Measurements from ENCODE around the gene ISL2. TPM values are rescaled to one million over a fixed set of nuclear protein-coding genes. Genes with fewer than 3 reads are reported as not detected.

Gene ISL2
- total and polyA plus RNA-seq, 9 of the 15 experiments (the other 6 are each of a cell fraction or from before 2014, with no cell fraction given) = 0.15 to 23.7 (median 4.0) TPM

GRCh38 chr15:76311100-76311953 lies 25.2 kb upstream of the ISL2 start, which contains the start of gene ETFA (continued):
- TF ChIP-seq TCF3 (CRISPR knock-in tag; IDR thresholded peaks at IDR 0.05) (peak; percentile 37; the same call in 1 of the 2 replicates), HSF4 (CRISPR knock-in tag; IDR thresholded peaks at IDR 0.05; ENCODE audit: borderline replicate concordance) (no peak), ILF3 (IDR thresholded peaks at IDR 0.05; ENCODE audit: borderline replicate concordance) (no peak), EP400 (IDR thresholded peaks at IDR 0.05) (peak; percentile 86), RFX1 (IDR thresholded peaks at IDR 0.05) (no peak), SMAD3 (CRISPR knock-in tag; conservative IDR thresholded peaks at IDR 0.05) (no peak), SRSF1 (IDR thresholded peaks at IDR 0.05; ENCODE audit: low read depth, low read length) (no peak), ZNF239 (CRISPR knock-in tag; IDR thresholded peaks at IDR 0.05) (no peak), ILK (tag; IDR thresholded peaks at IDR 0.05; ENCODE audit: borderline replicate concordance, low read depth) (no peak), MTA3 (IDR thresholded peaks at IDR 0.05; ENCODE audit: borderline replicate concordance) (peak; percentile 81), MAX (CRISPR knock-in tag; IDR thresholded peaks at IDR 0.05) (peak; percentile 88), ZNF76 (CRISPR knock-in tag; IDR thresholded peaks at IDR 0.05; ENCODE audit: borderline replicate concordance) (no peak), ZNF655 (CRISPR knock-in tag; IDR thresholded peaks at IDR 0.05) (no peak), IRF1 (CRISPR knock-in tag; IDR thresholded peaks at IDR 0.05; ENCODE audit: borderline replicate concordance) (no peak; the same call in none of the 2 replicates), TAF9B (IDR thresholded peaks at IDR 0.05; ENCODE audit: partially characterized antibody) (peak; percentile 87), NR2C1 (IDR thresholded peaks at IDR 0.05) (peak; percentile 47), NR2C1 (tag; IDR thresholded peaks at IDR 0.05) (peak; percentile 75), NR3C1 (CRISPR knock-in tag; IDR thresholded peaks at IDR 0.05) (no peak), ELK1 (CRISPR knock-in tag; IDR thresholded peaks at IDR 0.05) (no peak), ZNF436 (CRISPR knock-in tag; IDR thresholded peaks at IDR 0.05) (no peak), ZNF79 (CRISPR knock-in tag; IDR thresholded peaks at IDR 0.05; ENCODE audit: low read depth) (no peak), U2AF1 (optimal IDR thresholded peaks at IDR 0.05; ENCODE audit: low read depth, low read length) (peak; percentile 40), KLF16 (IDR thresholded peaks at IDR 0.05) (no peak), HNRNPLL (IDR thresholded peaks at IDR 0.05; ENCODE audit: low read depth, low read length, poor library complexity, severe bottlenecking) (peak; percentile 83), THAP7 (CRISPR knock-in tag; IDR thresholded peaks at IDR 0.05) (no peak)
